TTC549 (cell line): ENCODE measurements around the gene SEMA7A.

Experiments used
- FAIRE-seq: peaks from 2 replicates; lab custom pipeline; 2012; peaks lifted over from hg19 to GRCh38; lab: Jason Lieb, UNC

Gene SEMA7A

GRCh38 chr15:74415966-74416916 is 17.5 kb downstream of the SEMA7A start:
- FAIRE-seq: no peak

- no peak for FAIRE-seq
These were observed 19.0 kb downstream of the SEMA7A start for GRCh38 chr15:74414603-74415338.

GRCh38 chr15:74414081-74414580 is 19.6 kb downstream of the SEMA7A start:
- FAIRE-seq: no peak

GRCh38 chr15:74413350-74414080 is 20.2 kb downstream of the SEMA7A start:
- no peak for FAIRE-seq

GRCh38 chr15:74412159-74412558 is 21.6 kb downstream of the SEMA7A start:
- FAIRE-seq: no peak

- FAIRE-seq: no peak
These were observed 22.1 kb downstream of the SEMA7A start for GRCh38 chr15:74411686-74412085.

- FAIRE-seq: no peak
These were observed 23.3 kb downstream of the SEMA7A start for GRCh38 chr15:74410502-74410901.

- FAIRE-seq: no peak
These were observed 24.5 kb downstream of the SEMA7A start for GRCh38 chr15:74409225-74409624.

- no peak for FAIRE-seq
These were observed 24.9 kb downstream of the SEMA7A start for GRCh38 chr15:74408815-74409214.

GRCh38 chr15:74408385-74408784 is 25.4 kb downstream of the SEMA7A start:
- no peak for FAIRE-seq

GRCh38 chr15:74406992-74407705 is 26.6 kb downstream of the SEMA7A start:
- FAIRE-seq: no peak

- FAIRE-seq: no peak
These were observed 27.2 kb downstream of the SEMA7A start for GRCh38 chr15:74406517-74406916.

- no peak for FAIRE-seq
These were observed 27.9 kb downstream of the SEMA7A start for GRCh38 chr15:74405823-74406222.

GRCh38 chr15:74403991-74404563 is 29.7 kb downstream of the SEMA7A start:
- FAIRE-seq: no peak

GRCh38 chr15:74403588-74403919 is 30.2 kb downstream of the SEMA7A start:
- FAIRE-seq: no peak

GRCh38 chr15:74402873-74403587 is 30.7 kb downstream of the SEMA7A start:
- FAIRE-seq: no peak

GRCh38 chr15:74402337-74402841 is 31.4 kb downstream of the SEMA7A start:
- no peak for FAIRE-seq

GRCh38 chr15:74400915-74401757 is 32.6 kb downstream of the SEMA7A start:
- FAIRE-seq: no peak

- FAIRE-seq: no peak
These were observed 33.4 kb downstream of the SEMA7A start for GRCh38 chr15:74400313-74400860.
